ENCODE results near the gene EXOC3L2. TPM values are rescaled to one million over a fixed set of nuclear protein-coding genes. Genes with fewer than 3 reads are reported as not detected.

Gene EXOC3L2
- total and polyA plus RNA-seq, 7 experiments from 2014 or later: not detected

GRCh38 chr19:45179892-45180370, 65.3 kb downstream of the EXOC3L2 start:
- H3K36me3 ChIP-seq (ENCODE audit: control insufficient read depth in 2 of 3, insufficient read depth in 3 of 3, low read length in 3 of 3): peaks cover 0 to 10% (median 4%) of the 10 kb centered on the region in 3 experiments
- intact Hi-C loops (cut with micrococcal nuclease): loop anchor here (2.0 to 10.0 kb wide), 7 partner anchors 71 to 707 kb away; partner anchors contain the start of genes VASP (in 2 of the 2), GEMIN7 (in 1 of the 2), IRF2BP1 (in 1 of the 2) and MARK4 (in 1 of the 2)
- H3K9me3 ChIP-seq (ENCODE audit: control insufficient read depth in 2 of 3, low read length in 3 of 3): no peaks in the 10 kb centered on the region
- no peaks in the 10 kb centered on the region for H3K27me3 ChIP-seq (ENCODE audit: control insufficient read depth in 2 of 2, insufficient read depth in 2 of 2, low read length in 2 of 2)
- H3K4me1 Mint-ChIP-seq: peaks cover 17 to 60% (median 42%) of the 10 kb centered on the region in 7 donors
- peaks cover 0 to 13% (median 7%) of the 10 kb centered on the region in 5 donors for H3K36me3 Mint-ChIP-seq
- H3K4me3 ChIP-seq (ENCODE audit: low read length): peak overlapping the region; percentile 83
- peaks cover 23 to 27% of the 10 kb centered on the region in 2 donors for H3K4me1 ChIP-seq (ENCODE audit: control insufficient read depth in 2 of 2, insufficient read depth in 2 of 2, low read length in 2 of 2)
- peak overlapping the region; percentile 58 to 95 (median 74) for H3K4me3 Mint-ChIP-seq
- CTCF ChIA-PET: no interaction called here
- no peaks in the 10 kb centered on the region for H3K27me3 Mint-ChIP-seq
- peaks cover 0 to 2% (median 0%) of the 10 kb centered on the region in 11 donors for H3K9me3 Mint-ChIP-seq
- H3K27ac ChIP-seq (ENCODE audit: low read depth, low read length): peak overlapping the region; percentile 83
- DNase-seq (no peak), ATAC-seq (no peak)
- POLR2A ChIA-PET: interaction anchor here (2.7 to 3.5 kb wide), 3 partner anchors 16 to 88 kb away, joined by 12 to 36 read pairs (median 29); partner anchors contain the start of gene PPP1R37
- peak overlapping the region in 5 of 9 donors; percentile 46 to 81 (median 67) for H3K27ac Mint-ChIP-seq

GRCh38 chr19:45179072-45179891, 65.9 kb downstream of the EXOC3L2 start:
- Mint-ChIP-seq H3K4me1 (peaks cover 15 to 58% (median 42%) of the 10 kb centered on the region in 7 donors), H3K27me3 (no peaks in the 10 kb centered on the region), H3K9me3 (peaks cover 0 to 2% (median 0%) of the 10 kb centered on the region in 11 donors), H3K4me3 (peak overlapping the region; percentile 87 to 99 (median 96)), H3K27ac (peak overlapping the region; percentile 88 to 98 (median 94)), H3K36me3 (peaks cover 0 to 13% (median 7%) of the 10 kb centered on the region in 5 donors)
- POLR2A ChIA-PET: interaction anchor here (0.6 to 3.5 kb wide), 15 partner anchors 8 to 1062 kb away, joined by 3 to 36 read pairs (median 5); partner anchors contain the start of genes CLASRP, NKPD1 and PPP1R37
- Histone ChIP-seq H3K36me3 (ENCODE audit: control insufficient read depth in 2 of 3, insufficient read depth in 3 of 3, low read length in 3 of 3) (peaks cover 0 to 10% (median 4%) of the 10 kb centered on the region in 3 experiments), H3K27ac (ENCODE audit: low read depth, low read length) (peak overlapping the region; percentile 83), H3K4me1 (ENCODE audit: control insufficient read depth in 2 of 2, insufficient read depth in 2 of 2, low read length in 2 of 2) (peaks cover 23 to 28% of the 10 kb centered on the region in 2 donors), H3K27me3 (ENCODE audit: control insufficient read depth in 2 of 2, insufficient read depth in 2 of 2, low read length in 2 of 2) (no peaks in the 10 kb centered on the region), H3K9me3 (ENCODE audit: control insufficient read depth in 2 of 3, low read length in 3 of 3) (no peaks in the 10 kb centered on the region), H3K4me3 (ENCODE audit: low read length) (peak overlapping the region; percentile 83)
- intact Hi-C loops (cut with micrococcal nuclease): loop anchor here (2.0 to 10.0 kb wide), 7 partner anchors 72 to 708 kb away; partner anchors contain the start of genes VASP (in 2 of the 2), GEMIN7 (in 1 of the 2), IRF2BP1 (in 1 of the 2) and MARK4 (in 1 of the 2)
- DNase-seq (peak in 8 of 9 donors; percentile 28 to 63 (median 35)), ATAC-seq (no peak)
- CTCF ChIA-PET: interaction anchor here (0.6 to 1.7 kb wide), 5 partner anchors 8 to 138 kb away, joined by 3 to 11 read pairs (median 6); partner anchors contain the start of gene PPP1R37

GRCh38 chr19:45178262-45179071, 66.7 kb downstream of the EXOC3L2 start, which contains the start of gene BLOC1S3:
TSS of gene BLOC1S3 (plus strand) at chr19:45178784. CDS start at chr19:45179297, 513 bp downstream.
- Histone ChIP-seq H3K4me1 (ENCODE audit: control insufficient read depth in 2 of 2, insufficient read depth in 2 of 2, low read length in 2 of 2) (peaks cover 23 to 34% of the 10 kb centered on the region in 2 donors), H3K27me3 (ENCODE audit: control insufficient read depth in 2 of 2, insufficient read depth in 2 of 2, low read length in 2 of 2) (no peaks in the 10 kb centered on the region), H3K36me3 (ENCODE audit: control insufficient read depth in 2 of 3, insufficient read depth in 3 of 3, low read length in 3 of 3) (peaks cover 0 to 10% (median 4%) of the 10 kb centered on the region in 3 experiments), H3K27ac (ENCODE audit: low read depth, low read length) (peak within 1 kb of the TSS; percentile 83), H3K4me3 (ENCODE audit: low read length) (peak within 1 kb of the TSS; percentile 88), H3K9me3 (ENCODE audit: control insufficient read depth in 2 of 3, low read length in 3 of 3) (no peaks in the 10 kb centered on the region)
- peak within 1 kb of the TSS; percentile 87 to 99 (median 96) for H3K4me3 Mint-ChIP-seq
- POLR2A ChIA-PET: interaction anchor here (0.6 to 3.5 kb wide), 21 partner anchors 9 to 1061 kb away, joined by 3 to 36 read pairs (median 4); partner anchors contain the start of genes CLASRP, GEMIN7, NKPD1 and PPP1R37
- DNase-seq (peak; percentile 97 to 100 (median 100)), ATAC-seq (peak; percentile 93)
- intact Hi-C loops (cut with micrococcal nuclease): loop anchor here (1.0 to 10.0 kb wide), 23 partner anchors 25 to 709 kb away; partner anchors contain the start of genes CLPTM1 (in 2 of the 2), GEMIN7 (in 2 of the 2), MARK4 (in 2 of the 2) and OPA3 (in 2 of the 2)
- peaks cover 9 to 63% (median 49%) of the 10 kb centered on the region in 7 donors for H3K4me1 Mint-ChIP-seq
- CTCF ChIA-PET: interaction anchor here (0.6 to 1.7 kb wide), 6 partner anchors 9 to 264 kb away, joined by 3 to 11 read pairs (median 4); partner anchors contain the start of gene PPP1R37
- peak within 1 kb of the TSS; percentile 88 to 98 (median 94) for H3K27ac Mint-ChIP-seq
- peaks cover 0 to 13% (median 7%) of the 10 kb centered on the region in 5 donors for H3K36me3 Mint-ChIP-seq
- no peaks in the 10 kb centered on the region for H3K27me3 Mint-ChIP-seq
- peaks cover 0 to 2% (median 0%) of the 10 kb centered on the region in 11 donors for H3K9me3 Mint-ChIP-seq

GRCh38 chr19:45177817-45178261, 67.4 kb downstream of the EXOC3L2 start, which contains the start of gene TRAPPC6A:
TSS of gene TRAPPC6A (minus strand) at chr19:45178237. CDS start at chr19:45178218, 19 bp downstream.
- Histone ChIP-seq H3K27me3 (ENCODE audit: control insufficient read depth in 2 of 2, insufficient read depth in 2 of 2, low read length in 2 of 2) (no peaks in the 10 kb centered on the region), H3K27ac (ENCODE audit: low read depth, low read length) (peak within 1 kb of the TSS; percentile 83), H3K4me3 (ENCODE audit: low read length) (peak within 1 kb of the TSS; percentile 88), H3K36me3 (ENCODE audit: control insufficient read depth in 2 of 3, insufficient read depth in 3 of 3, low read length in 3 of 3) (peaks cover 0 to 10% (median 4%) of the 10 kb centered on the region in 3 experiments), H3K9me3 (ENCODE audit: control insufficient read depth in 2 of 3, low read length in 3 of 3) (no peaks in the 10 kb centered on the region), H3K4me1 (ENCODE audit: control insufficient read depth in 2 of 2, insufficient read depth in 2 of 2, low read length in 2 of 2) (peaks cover 24 to 39% of the 10 kb centered on the region in 2 donors)
- intact Hi-C loops (cut with micrococcal nuclease): loop anchor here (1.0 to 10.0 kb wide), 23 partner anchors 25 to 709 kb away; partner anchors contain the start of genes CLPTM1 (in 2 of the 2), GEMIN7 (in 2 of the 2), MARK4 (in 2 of the 2) and OPA3 (in 2 of the 2)
- peaks cover 9 to 64% (median 50%) of the 10 kb centered on the region in 7 donors for H3K4me1 Mint-ChIP-seq
- H3K27me3 Mint-ChIP-seq: no peaks in the 10 kb centered on the region
- DNase-seq (no peak), ATAC-seq (peak; percentile 3)
- CTCF ChIA-PET: interaction anchor here (1.3 to 1.7 kb wide), 3 partner anchors 10 to 86 kb away, joined by 3 to 11 read pairs (median 6); partner anchors contain the start of gene PPP1R37
- H3K4me3 Mint-ChIP-seq: peak within 1 kb of the TSS; percentile 87 to 99 (median 96)
- H3K36me3 Mint-ChIP-seq: peaks cover 0 to 12% (median 6%) of the 10 kb centered on the region in 5 donors
- H3K9me3 Mint-ChIP-seq: peaks cover 0 to 2% (median 0%) of the 10 kb centered on the region in 11 donors
- peak within 1 kb of the TSS; percentile 88 to 98 (median 94) for H3K27ac Mint-ChIP-seq
- POLR2A ChIA-PET: interaction anchor here (0.8 to 3.5 kb wide), 17 partner anchors 9 to 286 kb away, joined by 3 to 36 read pairs (median 5); partner anchors contain the start of genes CLASRP, GEMIN7, NKPD1 and PPP1R37
